T-helper 2 cell treated with Interferon-gamma antibody and Interleukin-4, amounts not matched to agents 100 ng/mL and 5 ng/mL, for 36 hours (primary cell): ENCODE results near the gene ZFP28. TPM values are rescaled to one million over a fixed set of nuclear protein-coding genes. Genes with fewer than 3 reads are reported as not detected.

Experiments used
- intact Hi-C: fragments of 100-400 bp; cut with micrococcal nuclease; formaldehyde crosslinking; loops from one replicate; pipeline ENCODE4 v1.15.1; 2023
- total RNA-seq: library from RNA; stranded (reverse); gene quantifications from 2 replicates; pipeline ENCODE4 v1.2.3, GENCODE V29; 2022

Gene ZFP28
- total RNA-seq, result 2.0 and 2.3 TPM in 2 replicates

DNA sequence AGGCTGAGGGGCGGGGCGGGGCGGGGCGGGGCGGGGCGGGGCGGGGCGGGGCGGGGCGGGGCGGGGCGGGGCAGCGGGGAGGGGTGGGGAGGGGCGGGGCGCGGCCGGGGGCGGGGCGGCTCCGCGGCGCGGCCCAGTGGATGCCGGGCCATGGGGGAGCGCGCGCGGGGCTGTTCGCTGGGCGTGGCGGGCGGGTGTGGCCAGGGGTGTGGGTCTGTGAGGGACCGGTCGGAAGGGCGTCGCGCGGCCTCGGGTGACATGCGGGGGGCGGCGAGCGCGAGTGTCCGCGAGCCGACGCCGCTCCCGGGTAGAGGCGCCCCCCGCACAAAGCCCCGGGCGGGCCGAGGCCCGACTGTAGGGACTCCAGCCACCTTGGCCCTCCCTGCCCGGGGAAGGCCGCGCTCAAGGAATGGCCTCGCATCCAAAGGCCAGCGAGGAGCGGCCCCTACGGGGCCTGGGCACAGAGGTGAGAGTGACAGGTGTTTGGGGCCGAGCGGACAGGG is at the start of gene ZFP28:
ZFP28 (plus strand) TSS at position 188 of the 503 bp plus-strand sequence; CDS start at position 259, 71 bp downstream.
- intact Hi-C loops, result loop anchor here (1.0 kb wide), 2 partner anchors 28 to 146 kb away; partner anchors contain the start of genes ZNF470 and ZNF582

DNA sequence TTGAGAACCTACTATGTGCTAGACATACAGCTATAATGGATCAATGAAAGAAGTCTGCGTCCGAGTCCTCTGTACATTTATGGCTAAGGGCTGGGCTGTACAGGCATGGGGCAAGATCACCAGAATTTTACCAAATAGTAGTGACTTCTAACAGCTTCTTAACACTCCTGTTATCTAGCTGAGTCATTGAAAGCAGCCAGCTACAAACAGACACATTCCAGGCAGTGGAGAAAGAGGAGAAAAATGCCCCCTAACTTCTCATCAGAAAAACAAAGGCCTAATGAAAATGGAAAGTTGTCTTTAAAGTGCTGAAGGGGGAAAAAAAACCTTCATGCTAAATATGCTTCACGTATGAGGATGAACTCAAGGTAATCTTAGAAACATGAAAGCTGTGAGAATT is 47.3 kb upstream of the ZFP28 start:
- intact Hi-C loops, result no loop called here

GRCh38 chr19:56504581-56504980 is 34.2 kb upstream of the ZFP28 start:
- intact Hi-C loops, result no loop called here

DNA sequence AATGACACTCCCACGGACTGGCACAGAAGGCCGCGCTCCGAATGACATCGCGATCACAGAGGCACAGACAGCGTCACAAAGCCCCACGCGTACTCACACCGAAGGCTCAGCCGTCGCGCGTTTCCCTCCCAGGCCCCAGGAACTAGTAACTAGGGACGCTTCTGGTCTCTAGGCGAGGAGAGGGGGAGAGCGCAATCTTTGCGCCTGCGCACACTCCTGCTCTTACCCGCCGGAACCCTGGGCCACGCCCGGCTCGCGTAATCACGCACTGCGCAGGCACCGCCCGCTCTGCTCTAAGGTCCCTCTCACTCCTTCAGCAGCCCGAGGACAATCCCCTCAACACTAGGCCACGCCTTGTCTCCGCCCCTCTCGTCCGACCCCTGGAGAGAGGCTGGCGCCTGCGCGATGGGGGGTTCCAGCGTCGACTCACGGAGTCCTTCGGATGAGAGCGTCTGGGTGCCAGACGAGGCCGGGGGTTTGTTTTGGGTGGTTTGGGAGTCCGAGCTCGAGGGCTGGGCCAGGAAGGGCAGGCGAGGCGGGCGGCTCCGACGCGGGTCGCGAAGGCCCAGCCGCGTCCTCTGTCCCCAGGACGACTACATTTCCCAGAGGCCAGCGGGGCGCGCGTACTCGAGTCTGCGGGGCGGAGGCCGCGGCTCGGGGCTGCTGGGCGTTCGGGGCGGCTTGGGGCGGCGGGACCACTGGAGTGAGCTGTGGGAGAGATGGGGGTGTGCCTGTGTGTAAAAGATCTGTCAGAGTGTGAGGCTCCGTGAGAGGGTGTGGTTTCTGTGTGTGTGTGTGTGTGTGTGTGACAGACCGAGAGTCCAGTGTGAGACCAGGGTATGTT is 31.1 kb upstream of the ZFP28 start, which contains the start of gene ZNF471:
ZNF471 (plus strand) TSS at position 410 of the 844 bp plus-strand sequence. CDS start 3,717 bp downstream, outside the sequence.
- intact Hi-C loops, result no loop called here

- intact Hi-C loops, result no loop called here
Observed at GRCh38 chr19:56508290-56508778, 30.4 kb upstream of the ZFP28 start.

GRCh38 chr19:56525214-56525860 is 13.4 kb upstream of the ZFP28 start:
- intact Hi-C loops, result no loop called here

- intact Hi-C loops, result no loop called here
Observed at GRCh38 chr19:56537442-56537841, 1.3 kb upstream of the ZFP28 start.

GRCh38 chr19:56538254-56538760 is 441 bp upstream of the ZFP28 start:
- intact Hi-C loops, result loop anchor here (1.0 kb wide), 2 partner anchors 29 to 145 kb away; partner anchors contain the start of genes ZNF470 and ZNF582

DNA sequence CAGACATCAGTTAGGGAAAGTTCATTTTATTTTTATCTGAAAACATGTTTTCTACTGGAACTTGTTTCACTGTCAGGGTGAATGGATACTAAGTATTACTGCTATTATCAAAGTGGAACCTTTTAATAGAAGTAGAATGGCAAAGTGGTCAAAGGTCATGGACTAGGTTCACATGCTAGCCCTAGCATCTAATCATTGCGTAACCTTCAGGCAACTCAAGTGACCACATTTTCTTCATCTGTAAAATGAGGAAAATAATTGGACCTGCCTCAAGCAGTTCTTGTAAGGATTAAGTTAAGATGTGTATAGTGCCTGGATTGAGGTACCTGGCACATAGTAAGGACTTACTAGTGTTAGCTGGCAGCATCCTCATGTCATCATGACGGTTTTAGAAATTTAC is 5.0 kb downstream of the ZFP28 start:
- intact Hi-C loops, result no loop called here

DNA sequence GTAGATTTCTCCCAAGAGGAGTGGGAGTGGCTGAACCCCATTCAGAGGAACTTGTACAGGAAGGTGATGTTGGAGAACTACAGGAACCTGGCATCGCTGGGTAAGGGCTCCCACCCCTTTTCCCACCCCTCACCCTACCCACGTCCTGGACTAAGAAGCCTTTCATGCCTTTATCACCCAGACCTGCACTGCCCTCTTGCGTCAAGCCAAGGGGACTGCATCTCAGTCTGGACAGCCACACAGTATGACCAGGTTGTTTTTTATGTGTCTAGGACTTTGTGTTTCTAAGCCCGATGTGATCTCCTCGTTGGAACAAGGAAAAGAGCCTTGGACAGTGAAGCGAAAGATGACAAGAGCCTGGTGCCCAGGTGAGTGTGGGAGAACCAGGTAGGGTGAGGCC is 8.8 kb downstream of the ZFP28 start:
- intact Hi-C loops, result no loop called here

- intact Hi-C loops, result no loop called here
Observed at GRCh38 chr19:56554272-56554869, 15.6 kb downstream of the ZFP28 start.

- intact Hi-C loops, result no loop called here
Observed at GRCh38 chr19:56562766-56563165, 24.0 kb downstream of the ZFP28 start.

DNA sequence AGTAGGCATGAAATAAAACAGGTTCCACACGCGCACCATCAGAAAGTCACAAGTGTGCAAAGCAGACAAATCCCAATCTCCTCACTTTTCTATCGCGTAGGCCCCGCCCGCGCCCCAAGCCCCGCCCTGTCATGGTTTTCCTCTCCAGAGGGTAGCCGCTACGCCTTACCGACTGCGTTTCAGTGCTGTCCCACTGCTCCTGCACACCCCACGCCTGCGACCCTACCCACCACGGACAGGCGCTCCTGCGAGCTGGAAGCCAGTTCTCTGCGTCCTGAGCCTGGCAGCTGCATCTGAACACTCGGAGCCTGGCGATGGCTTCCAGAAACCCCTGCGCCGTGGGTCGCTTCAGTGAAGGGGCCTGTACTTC is 28.1 kb downstream of the ZFP28 start:
- intact Hi-C loops, result loop anchor here (1.0 kb wide), 3 partner anchors 28 to 253 kb away; partner anchors contain the start of genes ZFP28, ZNF71 and ZSCAN5A

DNA sequence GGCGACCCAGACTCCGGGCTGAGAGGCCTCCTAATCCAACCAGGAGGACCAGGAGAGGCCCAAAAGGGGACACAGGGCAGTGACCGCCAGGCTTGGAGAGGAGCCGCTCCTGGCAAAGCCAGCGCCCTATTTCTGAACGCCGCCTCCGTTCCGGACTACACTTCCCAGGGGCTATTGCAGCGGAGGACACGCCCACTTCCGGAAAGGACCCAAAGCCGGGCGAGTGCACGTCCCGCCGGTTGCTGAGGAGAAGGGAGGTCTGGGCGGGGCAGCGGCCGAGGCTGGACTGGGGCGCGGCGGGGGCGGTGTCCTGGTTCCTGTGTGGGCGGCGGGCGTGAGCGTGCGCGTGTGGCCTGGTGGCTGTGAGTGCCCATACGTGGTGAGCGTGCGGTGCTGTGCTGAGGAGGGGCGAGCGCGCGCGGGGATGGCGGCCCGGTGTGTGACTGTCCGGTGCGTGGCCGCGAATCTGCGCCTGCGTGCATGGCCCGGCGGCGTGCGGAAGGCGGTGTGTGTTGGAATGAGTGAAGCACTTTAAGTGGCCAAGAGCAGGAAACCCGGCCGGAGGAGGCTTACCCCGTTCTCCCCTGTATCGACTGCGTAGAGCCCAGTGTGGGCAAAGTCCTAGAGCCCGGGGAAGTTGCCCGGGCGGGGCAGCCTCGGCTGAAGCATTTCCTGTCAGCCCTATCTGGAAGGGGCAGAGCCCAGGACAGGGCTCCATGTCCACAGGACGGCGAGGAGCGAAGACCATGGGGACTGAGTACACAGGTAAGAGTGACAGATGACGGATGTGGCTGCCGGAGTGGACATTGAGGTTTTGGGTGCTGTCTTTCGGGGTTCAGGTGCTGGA is 28.7 kb downstream of the ZFP28 start, which contains the start of gene ZNF470:
ZNF470 (plus strand) TSS at position 195 of the 847 bp plus-strand sequence. CDS start 2,844 bp downstream, outside the sequence.
- intact Hi-C loops, result loop anchor here (1.0 kb wide), 3 partner anchors 28 to 253 kb away; partner anchors contain the start of genes ZFP28, ZNF71 and ZSCAN5A

DNA sequence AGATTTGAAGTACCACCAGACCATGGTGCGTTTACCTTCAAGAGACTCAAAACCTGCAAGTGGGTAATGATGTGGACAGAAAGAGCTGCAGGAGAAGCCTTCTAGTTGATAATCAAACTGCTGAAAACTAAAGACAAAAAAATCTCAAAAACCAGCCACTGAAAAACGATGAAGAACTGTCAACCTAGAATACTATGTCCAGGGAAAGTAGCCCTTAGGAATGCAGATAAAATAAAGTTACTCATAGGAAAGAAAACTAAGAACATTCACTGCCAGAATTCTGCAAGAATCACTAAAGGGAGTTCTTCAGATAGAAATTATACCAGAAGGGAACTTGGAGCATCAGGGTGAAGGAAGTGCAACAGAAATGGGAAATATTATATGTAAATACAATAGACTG is 33.8 kb downstream of the ZFP28 start:
- intact Hi-C loops, result no loop called here

DNA sequence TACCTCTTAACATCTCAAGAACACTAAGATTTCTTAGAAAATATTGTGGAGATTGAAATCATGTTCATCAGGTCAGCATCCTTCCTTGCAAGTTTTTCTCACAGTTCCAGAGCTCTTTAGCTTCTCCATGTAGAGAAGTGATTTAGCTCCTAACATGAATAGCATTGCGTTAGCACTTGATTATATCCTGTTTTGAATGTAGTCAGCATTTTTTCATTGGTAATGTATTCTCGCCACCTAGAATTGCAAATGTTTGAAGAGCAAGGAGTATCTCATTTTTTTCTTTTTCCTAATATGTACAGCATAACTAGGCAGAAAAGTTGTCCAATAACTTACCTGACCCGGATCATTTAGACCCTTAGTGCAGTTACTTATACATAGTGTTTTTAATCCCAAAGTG is 35.2 kb downstream of the ZFP28 start:
- intact Hi-C loops, result no loop called here

- intact Hi-C loops, result no loop called here
Observed at GRCh38 chr19:56577719-56578602, 39.2 kb downstream of the ZFP28 start.

- intact Hi-C loops, result loop anchor here (10.0 kb wide), 1 partner anchor 1560 kb away; the partner anchor contains the start of gene ZNF329
Observed at GRCh38 chr19:56594446-56594782, 55.7 kb downstream of the ZFP28 start.
